ENCODE results near the gene CASTOR2. TPM values are rescaled to one million over a fixed set of nuclear protein-coding genes. Genes with fewer than 3 reads are reported as not detected.

Gene CASTOR2
- total and polyA plus RNA-seq, 2 of the 8 experiments (the other 6 are each of a cell fraction or from before 2014, with no cell fraction given): 12.1 to 47.8 TPM

GRCh38 chr7:75066521-75066920 is 102.0 kb downstream of the CASTOR2 start (continued):
- no peak for TF ChIP-seq CTCF (IDR thresholded peaks at IDR 0.05; ENCODE audit: control extremely low read depth in 1 of 3, insufficient read depth in 1 of 3, low read depth in 1 of 3, low read length in 3 of 3)
